G401.6 (cell line): Measurements from ENCODE around the gene SLC5A2.
"Not testable (repeated sequence)": the region's sequence is repeated elsewhere in the genome, so short reads cannot be mapped to it uniquely, and the experiment has no call there.

Source experiments
- FAIRE-seq: peaks from 2 replicates; lab custom pipeline; 2012; peaks lifted over from hg19 to GRCh38; lab: Jason Lieb, UNC

The SLC5A2 gene

DNA sequence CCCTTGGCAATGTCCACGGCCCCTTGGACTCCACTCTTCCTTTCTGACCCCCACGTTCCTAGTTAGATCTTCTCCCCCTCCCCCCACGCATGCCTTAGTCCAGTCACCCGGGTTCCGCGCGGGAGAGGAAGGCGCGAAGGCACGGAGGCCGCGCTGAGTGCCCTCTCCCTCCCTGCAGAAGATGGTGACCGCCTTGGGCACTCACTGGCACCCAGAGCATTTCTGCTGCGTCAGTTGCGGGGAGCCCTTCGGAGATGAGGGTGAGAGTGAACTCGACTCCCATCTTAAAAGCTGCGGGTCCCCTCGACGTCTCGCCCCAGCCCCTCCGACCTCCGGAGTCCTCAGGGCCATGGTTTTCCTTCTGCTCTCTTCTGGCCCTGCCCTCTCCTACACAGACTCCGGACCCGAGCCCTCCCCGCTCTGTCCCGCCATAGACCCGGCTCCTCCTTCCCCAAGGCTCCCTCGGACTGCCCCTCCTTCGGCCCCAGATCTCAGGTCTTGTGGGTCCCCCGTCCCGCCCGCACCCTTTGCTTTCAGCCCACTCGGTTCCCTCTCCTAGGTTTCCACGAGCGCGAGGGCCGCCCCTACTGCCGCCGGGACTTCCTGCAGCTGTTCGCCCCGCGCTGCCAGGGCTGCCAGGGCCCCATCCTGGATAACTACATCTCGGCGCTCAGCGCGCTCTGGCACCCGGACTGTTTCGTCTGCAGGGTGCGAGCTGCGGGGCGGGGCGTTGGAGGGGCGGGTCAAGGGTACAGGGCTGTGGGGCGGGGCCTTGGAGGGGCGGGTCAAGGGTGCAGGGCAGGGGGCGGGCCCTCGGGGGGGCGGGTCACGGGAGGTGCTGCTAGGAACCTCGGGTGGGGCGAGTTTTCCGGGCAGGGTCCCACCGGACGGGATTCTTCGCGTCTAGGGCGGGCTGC, 6.4 kb upstream of the SLC5A2 start:
- FAIRE-seq, result no peak

GRCh38 chr16:31477220-31478216, 5.4 kb upstream of the SLC5A2 start:
- no peak for FAIRE-seq

GRCh38 chr16:31478956-31479355, 4.0 kb upstream of the SLC5A2 start:
- no peak for FAIRE-seq

GRCh38 chr16:31479751-31480150, 3.2 kb upstream of the SLC5A2 start:
- FAIRE-seq, result no peak

DNA sequence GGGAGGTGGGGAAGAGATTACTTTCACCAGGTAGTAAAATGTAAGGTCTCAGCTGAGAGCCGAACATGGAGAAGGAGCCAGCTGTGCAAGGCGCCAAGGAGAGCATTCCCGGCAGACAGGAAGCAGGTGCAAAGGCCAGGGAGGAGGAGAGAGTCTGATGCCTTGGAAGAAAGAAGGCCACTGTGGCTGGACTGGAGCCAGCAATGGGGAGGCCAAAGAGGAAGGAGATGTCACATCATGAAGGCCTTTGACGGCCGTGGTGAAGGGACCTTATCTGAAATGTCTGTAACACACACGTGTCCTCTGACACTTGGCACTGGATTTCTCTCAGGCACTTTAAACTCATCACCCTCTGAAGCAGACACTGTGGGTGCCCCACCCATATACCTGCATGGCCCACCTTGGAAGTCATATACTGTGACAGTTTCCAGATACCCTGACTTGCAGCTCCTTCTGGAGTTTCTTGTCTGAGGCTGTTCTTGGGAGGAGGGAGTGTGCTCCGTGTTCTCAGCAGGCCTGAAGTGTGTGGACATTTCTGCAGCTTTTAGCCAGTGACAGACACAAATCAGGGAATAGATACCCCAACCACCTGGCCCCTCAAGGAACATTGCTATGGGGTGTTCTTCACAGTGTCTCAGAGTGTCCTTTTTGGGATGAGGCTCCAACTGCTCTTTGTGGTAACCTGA, 1.9 kb upstream of the SLC5A2 start:
- no peak for FAIRE-seq

DNA sequence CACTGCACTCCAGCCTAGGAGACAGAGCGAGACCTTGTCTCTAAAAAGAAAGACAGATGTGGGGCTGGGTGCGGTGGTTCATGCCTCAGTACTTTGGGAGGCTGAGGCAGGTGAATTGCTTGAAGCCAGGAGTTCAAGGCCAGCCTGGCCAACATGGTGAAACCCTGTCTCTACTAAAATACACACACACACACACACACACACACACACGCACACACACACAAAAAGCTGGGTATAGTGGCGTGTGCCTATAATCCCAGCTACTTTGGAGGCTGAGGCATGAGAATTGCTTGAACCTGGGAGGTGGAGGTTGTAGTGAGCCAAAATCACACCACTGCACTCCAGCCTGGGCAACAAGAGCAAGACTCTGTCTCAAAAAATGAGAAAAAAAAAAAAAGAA, 1.1 kb downstream of the SLC5A2 start:
- FAIRE-seq, result not testable (repeated sequence)

- no peak for FAIRE-seq
Measured at GRCh38 chr16:31484491-31485171, 1.7 kb downstream of the SLC5A2 start.

GRCh38 chr16:31485571-31485970, 2.6 kb downstream of the SLC5A2 start:
- FAIRE-seq, result no peak

DNA sequence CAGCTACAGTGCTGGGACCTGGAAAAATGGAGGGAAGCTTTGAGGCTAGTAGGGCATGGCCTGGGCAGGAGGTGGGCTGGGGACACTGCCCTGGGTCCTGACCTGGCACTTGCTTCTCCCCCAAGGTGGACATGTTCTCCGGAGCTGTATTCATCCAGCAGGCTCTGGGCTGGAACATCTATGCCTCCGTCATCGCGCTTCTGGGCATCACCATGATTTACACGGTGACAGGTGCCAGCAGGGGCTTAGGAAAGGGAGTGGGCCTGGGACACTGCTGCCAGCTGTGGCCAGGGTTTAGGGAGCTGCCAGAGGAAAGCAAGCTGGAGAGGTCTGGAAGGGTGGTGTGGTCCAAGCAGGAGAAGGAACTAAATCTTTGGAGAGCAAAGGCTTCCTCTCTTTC, 3.1 kb downstream of the SLC5A2 start:
- FAIRE-seq, result no peak

DNA sequence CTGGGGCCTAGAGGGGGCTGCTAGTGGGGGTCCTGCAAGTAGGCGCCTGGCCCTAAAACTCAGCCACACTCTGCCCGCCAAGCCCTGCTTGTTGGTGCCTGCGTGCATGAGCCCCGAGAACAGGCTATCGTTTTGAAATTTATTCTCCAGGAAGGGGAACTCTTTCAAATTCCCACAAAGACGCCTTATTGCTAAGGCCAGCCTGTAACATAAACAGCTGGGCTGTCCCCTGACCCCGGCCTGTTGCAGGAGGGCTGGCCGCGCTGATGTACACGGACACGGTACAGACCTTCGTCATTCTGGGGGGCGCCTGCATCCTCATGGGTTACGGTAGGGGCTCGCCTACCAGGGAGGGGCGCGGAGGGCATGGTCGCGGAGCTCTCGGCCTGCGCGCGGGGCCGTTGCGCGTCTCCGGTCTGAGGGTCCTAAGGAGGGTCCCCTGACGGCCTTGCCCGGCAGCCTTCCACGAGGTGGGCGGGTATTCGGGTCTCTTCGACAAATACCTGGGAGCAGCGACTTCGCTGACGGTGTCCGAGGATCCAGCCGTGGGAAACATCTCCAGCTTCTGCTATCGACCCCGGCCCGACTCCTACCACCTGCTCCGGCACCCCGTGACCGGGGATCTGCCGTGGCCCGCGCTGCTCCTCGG, 4.3 kb downstream of the SLC5A2 start:
- FAIRE-seq, result no peak

- FAIRE-seq, result no peak
Measured at GRCh38 chr16:31487720-31488467, 5.0 kb downstream of the SLC5A2 start.

GRCh38 chr16:31488468-31489297, 5.8 kb downstream of the SLC5A2 start:
- FAIRE-seq, result no peak

DNA sequence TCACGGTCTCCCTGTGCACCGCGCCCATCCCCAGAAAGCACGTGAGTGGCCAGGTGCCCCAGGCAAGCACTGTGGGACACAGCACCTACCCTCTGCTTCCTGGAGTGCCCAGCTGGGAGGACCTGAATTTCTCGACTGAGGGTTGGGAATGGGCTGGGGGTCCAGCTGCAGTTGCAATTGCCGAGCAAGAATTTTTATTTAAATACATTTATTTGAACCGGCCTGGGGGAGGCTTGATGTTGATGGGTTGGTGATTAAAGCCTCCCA, 6.3 kb downstream of the SLC5A2 start:
- no peak for FAIRE-seq

DNA sequence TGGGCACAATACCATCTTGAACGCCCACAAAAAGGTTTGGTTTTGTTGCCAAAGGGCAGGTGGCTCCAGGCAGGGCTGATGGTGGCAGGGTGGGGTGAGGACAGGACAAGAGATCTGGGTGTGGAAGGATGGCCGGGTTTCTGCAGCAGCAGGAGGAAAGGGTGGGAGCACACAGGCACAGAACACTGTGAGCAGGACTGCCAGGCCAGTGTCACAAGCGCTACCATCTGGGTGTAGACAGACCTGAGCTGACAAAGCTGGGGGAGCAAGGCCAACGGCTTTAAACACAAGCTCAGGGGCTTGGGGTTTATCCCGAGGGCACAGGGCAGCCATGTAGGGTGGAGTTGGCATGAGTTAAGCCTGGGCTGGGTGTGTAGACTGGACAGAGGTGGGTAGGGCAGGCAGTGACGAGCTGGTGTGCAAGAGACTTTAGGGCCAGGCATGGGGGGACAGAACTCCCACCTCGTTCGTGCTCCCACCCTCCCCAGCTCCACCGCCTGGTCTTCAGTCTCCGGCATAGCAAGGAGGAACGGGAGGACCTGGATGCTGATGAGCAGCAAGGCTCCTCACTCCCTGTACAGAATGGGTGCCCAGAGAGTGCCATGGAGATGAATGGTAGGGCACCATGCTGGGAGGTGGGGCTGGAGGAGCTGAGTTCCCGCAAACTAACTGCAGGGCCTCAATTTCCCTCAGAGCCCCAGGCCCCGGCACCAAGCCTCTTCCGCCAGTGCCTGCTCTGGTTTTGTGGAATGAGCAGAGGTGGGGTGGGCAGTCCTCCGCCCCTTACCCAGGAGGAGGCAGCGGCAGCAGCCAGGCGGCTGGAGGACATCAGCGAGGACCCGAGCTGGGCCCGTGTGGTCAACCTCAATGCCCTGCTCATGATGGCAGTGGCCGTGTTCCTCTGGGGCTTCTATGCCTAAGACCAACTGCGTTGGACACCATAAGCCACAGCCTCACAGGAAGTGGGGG, 7.0 kb downstream of the SLC5A2 start:
- no peak for FAIRE-seq

GRCh38 chr16:31491778-31492418, 9.0 kb downstream of the SLC5A2 start:
- no peak for FAIRE-seq

- no peak for FAIRE-seq
Measured at GRCh38 chr16:31493506-31494125, 10.7 kb downstream of the SLC5A2 start.

GRCh38 chr16:31496670-31497069, 13.7 kb downstream of the SLC5A2 start:
- FAIRE-seq, result no peak

- FAIRE-seq, result no peak
Measured at GRCh38 chr16:31498493-31498892, 15.6 kb downstream of the SLC5A2 start.
